Trophoblast cell (in vitro differentiated cells and primary cell): Measurements from ENCODE around the gene ST6GALNAC4.

Source experiments
- DNase-seq, 2 donors: peaks; one replicate each; pipeline ENCODE4 v3.0.0-alpha.2; 2016
- H2AFZ ChIP-seq: 2 replicates; pipeline ENCODE4 v1.6.1; 2013; ENCODE audit warnings: low read length, moderate library complexity, mild to moderate bottlenecking; ENCODE audit not compliant: insufficient read depth, poor library complexity
- H2AK5ac ChIP-seq: 2 replicates; pipeline ENCODE4 v1.6.1; 2013; ENCODE audit warnings: mild to moderate bottlenecking, low read length
- H2BK120ac ChIP-seq: 2 replicates; pipeline ENCODE4 v1.6.1; 2013; ENCODE audit warnings: low read length, mild to moderate bottlenecking, moderate library complexity; ENCODE audit not compliant: insufficient read depth, poor library complexity
- H2BK12ac ChIP-seq: 2 replicates; pipeline ENCODE4 v1.6.1; 2013; ENCODE audit warnings: mild to moderate bottlenecking, low read length, moderate library complexity
- H2BK5ac ChIP-seq: 2 replicates; pipeline ENCODE4 v1.6.1; 2013; ENCODE audit warnings: low read length, low read depth, moderate library complexity, mild to moderate bottlenecking; ENCODE audit not compliant: poor library complexity
- H3K14ac ChIP-seq: 2 replicates; pipeline ENCODE4 v1.6.1; 2013; ENCODE audit warnings: mild to moderate bottlenecking, low read length
- H3K18ac ChIP-seq: 2 replicates; pipeline ENCODE4 v1.6.1; 2013; ENCODE audit warnings: mild to moderate bottlenecking, low read length
- H3K23ac ChIP-seq: 2 replicates; pipeline ENCODE4 v1.6.1; 2013; ENCODE audit warnings: low read length
- H3K27ac ChIP-seq: 2 replicates; pipeline ENCODE4 v1.5.1; 2013; ENCODE audit warnings: low read depth, mild to moderate bottlenecking, inconsistent platforms, low read length, moderate library complexity
- H3K27me3 ChIP-seq: 2 replicates; pipeline ENCODE4 v1.6.1; 2013; ENCODE audit warnings: inconsistent platforms, mild to moderate bottlenecking, low read length, moderate library complexity; ENCODE audit not compliant: insufficient read depth
- H3K36me3 ChIP-seq, 2 experiments: 1 replicate in 1 of 2; 2 replicates in 1 of 2; pipeline ENCODE4 v1.6.1; 2013; ENCODE audit warnings: low read length in 2 of 2, mild to moderate bottlenecking in 2 of 2, moderate library complexity in 1 of 2; ENCODE audit not compliant: insufficient read depth in 2 of 2, control insufficient read depth in 1 of 2
- H3K4ac ChIP-seq: 2 replicates; pipeline ENCODE4 v1.6.1; 2013; ENCODE audit warnings: low read depth, mild to moderate bottlenecking, low read length, moderate library complexity
- H3K4me1 ChIP-seq, 2 experiments: 1 replicate in 1 of 2; 2 replicates in 1 of 2; pipeline ENCODE4 v1.6.1; 2013; ENCODE audit warnings: low read length in 2 of 2, mild to moderate bottlenecking in 2 of 2, moderate library complexity in 1 of 2; ENCODE audit not compliant: insufficient read depth in 2 of 2, control insufficient read depth in 1 of 2
- H3K4me2 ChIP-seq: 2 replicates; pipeline ENCODE4 v1.6.1; 2013; ENCODE audit warnings: inconsistent platforms, mild to moderate bottlenecking, low read length, moderate library complexity
- H3K4me3 ChIP-seq: 2 replicates; pipeline ENCODE4 v1.5.1; 2013; ENCODE audit warnings: mild to moderate bottlenecking, low read depth, low read length, inconsistent platforms
- H3K79me1 ChIP-seq: one replicate; pipeline ENCODE4 v1.6.1; 2013; ENCODE audit warnings: low read length
- H3K79me2 ChIP-seq: 2 replicates; pipeline ENCODE4 v1.6.1; 2013; ENCODE audit warnings: low read length, mild to moderate bottlenecking; ENCODE audit not compliant: control insufficient read depth, insufficient read depth, poor library complexity
- H3K9ac ChIP-seq: 2 replicates; pipeline ENCODE4 v1.6.1; 2013; ENCODE audit warnings: mild to moderate bottlenecking, low read length
- H3K9me3 ChIP-seq: 2 replicates; pipeline ENCODE4 v1.6.1; 2013; ENCODE audit warnings: low read depth, mild to moderate bottlenecking, control low read depth, inconsistent platforms, low read length; ENCODE audit not compliant: insufficient read depth
- H4K12ac ChIP-seq: 2 replicates; pipeline ENCODE4 v1.6.1; 2013; ENCODE audit warnings: low read depth, mild to moderate bottlenecking, low read length, moderate library complexity
- H4K8ac ChIP-seq: 2 replicates; pipeline ENCODE4 v1.6.1; 2013; ENCODE audit warnings: low read depth, mild to moderate bottlenecking, low read length, moderate library complexity
- H4K91ac ChIP-seq: one replicate; pipeline ENCODE4 v1.6.1; 2013; ENCODE audit warnings: low read depth, mild to moderate bottlenecking, low read length, moderate library complexity
- WGBS: extraction: QIAGEN DNeasy Blood & Tissue Kit; methylation state at CpG from one replicate; pipeline ENCODE4 v1.1.7; 2013; ENCODE audit warnings: missing lambda C conversion rate; ENCODE audit not compliant: insufficient read length, insufficient coverage; ENCODE audit errors: extremely low coverage; 5-methylcytosine and 5-hydroxymethylcytosine counted together

Gene ST6GALNAC4

DNA sequence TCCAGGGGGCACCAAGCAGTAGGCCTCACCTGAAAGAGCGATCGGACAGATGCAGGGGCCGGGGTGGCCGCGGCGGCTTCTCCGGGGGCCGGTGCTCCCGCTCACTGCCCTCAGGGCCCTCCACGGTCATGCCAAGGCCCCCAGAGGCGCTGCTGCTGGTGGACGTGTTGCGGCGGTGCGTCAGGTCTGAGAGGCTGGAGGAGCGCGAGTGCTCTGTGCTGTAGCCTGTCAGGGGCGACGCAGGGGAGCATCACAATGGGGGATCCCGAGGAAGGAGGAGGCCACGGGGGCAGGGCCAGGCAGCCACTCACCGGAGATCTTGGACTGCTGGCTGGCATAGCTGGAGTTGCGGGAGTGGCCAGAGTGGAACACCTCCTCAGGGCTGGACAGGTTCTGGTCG is 28.5 kb upstream of the ST6GALNAC4 start:
- Histone ChIP-seq H3K9me3 (no peaks in the 10 kb centered on the region), H3K4me3 (no peak overlapping the region), H3K36me3 (peaks cover 66 to 70% of the 10 kb centered on the region in 2 experiments), H3K27me3 (no peaks in the 10 kb centered on the region), H3K14ac (no peak overlapping the region), H3K4me2 (no peak overlapping the region), H2AFZ (no peak overlapping the region), H3K27ac (no peak overlapping the region), H3K79me2 (peaks cover 1% of the 10 kb centered on the region), H3K79me1 (no peaks in the 10 kb centered on the region), H2BK5ac (no peak overlapping the region), H4K12ac (no peak overlapping the region), H4K91ac (no peak overlapping the region), H2BK12ac (no peak overlapping the region), H3K9ac (no peak overlapping the region), H2AK5ac (no peak overlapping the region), H2BK120ac (no peak overlapping the region), H3K4me1 (no peaks in the 10 kb centered on the region), H3K23ac (no peak overlapping the region), H3K4ac (no peak overlapping the region), H3K18ac (no peak overlapping the region), H4K8ac (no peak overlapping the region)
- DNase-seq: no peak
- no CpG with 5 or more reads among the region's 24 CpGs for WGBS

DNA sequence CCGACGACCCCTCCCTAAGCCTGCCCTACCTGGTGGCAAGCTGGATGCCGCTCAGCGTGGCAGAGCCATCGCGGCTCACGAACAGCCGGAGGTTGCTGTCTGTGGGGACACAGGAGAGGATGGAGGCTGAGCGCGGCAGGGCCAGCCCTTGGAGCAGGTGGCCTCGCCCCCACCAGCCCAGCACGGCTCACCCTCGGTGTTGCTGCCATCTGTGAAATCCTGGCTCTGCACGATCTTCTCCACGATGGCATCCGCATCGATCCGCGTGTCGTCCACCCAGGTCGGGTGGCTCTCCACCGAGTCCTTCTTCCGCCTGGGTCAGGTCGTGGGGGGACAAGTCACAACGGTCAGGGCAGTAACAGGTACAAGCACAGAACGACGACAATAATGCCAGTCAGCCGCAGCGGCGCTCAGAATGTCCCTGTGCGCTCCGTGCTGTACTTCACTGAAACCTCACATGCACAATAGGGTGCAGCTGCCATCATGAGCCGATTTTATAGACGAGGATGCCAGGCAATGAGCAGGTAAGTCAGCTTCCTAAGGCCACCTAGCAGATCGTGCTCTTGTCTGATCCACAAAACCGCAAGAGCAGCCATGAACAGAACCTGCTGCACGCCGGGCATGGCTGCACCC is 27.9 kb upstream of the ST6GALNAC4 start:
- no peaks in the 10 kb centered on the region for H3K9me3 ChIP-seq
- no peak for DNase-seq
- no peak overlapping the region for H3K4me2 ChIP-seq

DNA sequence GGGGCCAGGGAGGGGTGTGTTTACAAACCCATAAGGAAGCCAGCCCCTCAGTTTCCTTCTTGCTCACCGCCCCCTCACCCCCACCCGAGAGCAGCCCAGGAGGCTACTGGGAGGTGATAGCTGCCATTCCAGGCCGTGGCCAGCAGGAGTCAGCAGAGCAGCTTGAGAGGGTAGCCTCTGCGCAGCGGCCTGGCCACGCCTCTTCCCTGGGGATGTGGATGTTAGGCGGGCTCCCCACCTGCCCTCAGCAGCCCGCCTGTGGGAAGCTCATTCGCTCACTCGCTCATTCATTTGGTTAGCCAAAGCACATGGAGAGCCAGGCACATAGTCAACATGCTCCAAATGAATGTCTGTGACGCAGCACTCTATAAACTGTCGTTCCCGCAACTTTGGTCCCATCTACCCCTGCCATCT is 26.9 kb upstream of the ST6GALNAC4 start:
- Histone ChIP-seq H3K4ac (no peak overlapping the region), H4K8ac (no peak overlapping the region), H3K4me3 (no peak overlapping the region), H2AK5ac (no peak overlapping the region), H3K36me3 (peaks cover 65 to 70% of the 10 kb centered on the region in 2 experiments), H3K9me3 (no peaks in the 10 kb centered on the region), H2BK120ac (no peak overlapping the region), H3K23ac (no peak overlapping the region), H2AFZ (no peak overlapping the region), H4K12ac (no peak overlapping the region), H3K4me1 (no peaks in the 10 kb centered on the region), H3K27me3 (no peaks in the 10 kb centered on the region), H3K79me1 (no peaks in the 10 kb centered on the region), H3K18ac (no peak overlapping the region), H3K79me2 (no peaks in the 10 kb centered on the region), H3K14ac (no peak overlapping the region), H3K4me2 (no peak overlapping the region), H4K91ac (no peak overlapping the region), H3K9ac (no peak overlapping the region), H3K27ac (no peak overlapping the region), H2BK12ac (no peak overlapping the region), H2BK5ac (no peak overlapping the region)
- DNase-seq: peak; percentile 92 to 93
- no CpG with 5 or more reads among the region's 13 CpGs for WGBS

More for the DNA sequence above, 27.9 kb upstream of the ST6GALNAC4 start:
- Histone ChIP-seq H3K9ac (no peak overlapping the region), H3K23ac (no peak overlapping the region), H3K79me2 (no peaks in the 10 kb centered on the region), H2BK120ac (no peak overlapping the region), H3K4me1 (no peaks in the 10 kb centered on the region), H2AK5ac (no peak overlapping the region), H4K8ac (no peak overlapping the region), H3K79me1 (no peaks in the 10 kb centered on the region), H3K27ac (no peak overlapping the region), H3K4ac (no peak overlapping the region), H2AFZ (no peak overlapping the region), H4K91ac (no peak overlapping the region), H3K18ac (no peak overlapping the region), H2BK12ac (no peak overlapping the region), H3K36me3 (peaks cover 65 to 71% of the 10 kb centered on the region in 2 experiments), H4K12ac (no peak overlapping the region), H3K4me3 (no peak overlapping the region), H3K27me3 (no peaks in the 10 kb centered on the region), H2BK5ac (no peak overlapping the region), H3K14ac (no peak overlapping the region)
- WGBS: no CpG with 5 or more reads among the region's 38 CpGs

DNA sequence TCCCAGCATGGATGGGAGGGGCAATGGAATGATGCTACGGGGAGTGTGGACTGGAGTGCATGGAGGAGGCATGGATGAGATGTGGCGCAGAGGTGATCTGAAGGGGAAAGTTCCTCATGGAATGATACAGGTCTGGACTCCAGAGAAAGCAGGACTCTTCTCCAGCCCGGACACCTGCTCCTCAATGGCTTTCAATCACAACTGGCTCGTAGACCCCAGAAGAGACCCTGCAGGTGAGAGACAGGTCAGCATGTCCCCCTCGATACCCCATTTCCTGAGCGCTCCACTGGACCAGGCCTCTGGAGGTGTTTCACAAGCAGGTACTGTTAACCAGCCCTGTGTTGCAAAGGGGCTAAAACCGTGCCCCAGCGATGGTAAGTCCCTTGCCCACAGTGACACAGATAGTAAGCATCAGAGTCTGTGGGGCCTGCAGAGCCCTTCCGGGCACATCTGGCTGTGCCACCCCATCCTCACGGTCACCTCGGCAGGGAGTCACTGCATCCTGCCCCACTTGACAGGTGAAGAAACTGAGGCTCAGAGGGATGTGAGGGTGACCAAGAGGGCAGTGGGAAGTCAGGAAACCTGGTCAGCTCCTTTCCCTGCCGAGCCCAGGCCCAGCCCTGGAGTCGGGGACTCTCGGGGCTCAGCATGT is 26.3 kb upstream of the ST6GALNAC4 start:
- Histone ChIP-seq H3K9me3 (no peaks in the 10 kb centered on the region), H3K18ac (no peak overlapping the region), H2AFZ (no peak overlapping the region), H4K12ac (no peak overlapping the region), H3K36me3 (peaks cover 63 to 66% of the 10 kb centered on the region in 2 experiments), H3K4me1 (peaks cover under 1 to 3% of the 10 kb centered on the region in 2 experiments), H3K4ac (no peak overlapping the region), H2AK5ac (no peak overlapping the region), H2BK5ac (no peak overlapping the region), H4K91ac (no peak overlapping the region), H3K23ac (no peak overlapping the region), H3K4me3 (no peak overlapping the region), H3K4me2 (no peak overlapping the region), H3K9ac (no peak overlapping the region), H2BK120ac (no peak overlapping the region), H3K14ac (no peak overlapping the region), H3K79me1 (no peaks in the 10 kb centered on the region), H4K8ac (no peak overlapping the region), H3K27me3 (no peaks in the 10 kb centered on the region), H3K79me2 (no peaks in the 10 kb centered on the region), H3K27ac (no peak overlapping the region), H2BK12ac (no peak overlapping the region)
- no peak for DNase-seq
- WGBS: no CpG with 5 or more reads among the region's 14 CpGs
